HepG2 (cell line): ENCODE data around the gene EMILIN1. TPM values are rescaled to one million over a fixed set of nuclear protein-coding genes. Genes with fewer than 3 reads are reported as not detected.

Source experiments
- GLMP ChIP-seq: sonication (generic); formaldehyde crosslinking; IDR thresholded peaks from 2 replicates; pipeline ENCODE4 v1.9.0; 2021; ENCODE audit warnings: missing genetic modification reagents, mild to moderate bottlenecking, borderline replicate concordance
- GPBP1L1 ChIP-seq: sonication (generic); formaldehyde crosslinking; IDR thresholded peaks from 2 replicates; pipeline ENCODE4 v1.5.0; 2020; ENCODE audit warnings: mild to moderate bottlenecking, missing genetic modification reagents
- HES4 ChIP-seq: sonication (generic); formaldehyde crosslinking; IDR thresholded peaks from 2 replicates; pipeline ENCODE4 v1.9.0; 2021; ENCODE audit warnings: mild to moderate bottlenecking, missing genetic modification reagents, borderline replicate concordance
- NFKB2 ChIP-seq: sonication (generic); formaldehyde crosslinking; IDR thresholded peaks from 2 replicates; pipeline ENCODE4 v1.4.0; 2020; ENCODE audit warnings: missing genetic modification reagents, borderline replicate concordance
- SRY ChIP-seq: sonication (generic); formaldehyde crosslinking; IDR thresholded peaks from 2 replicates; pipeline ENCODE4 v1.8.0; 2022; ENCODE audit warnings: mild to moderate bottlenecking, missing genetic modification reagents
- ZFP91 ChIP-seq: sonication (generic); formaldehyde crosslinking; IDR thresholded peaks from 2 replicates; pipeline ENCODE4 v1.9.0; 2022; ENCODE audit warnings: missing genetic modification reagents, mild to moderate bottlenecking, borderline replicate concordance
- ZNF350 ChIP-seq: sonication (generic); formaldehyde crosslinking; IDR thresholded peaks from 2 replicates; pipeline ENCODE4 v1.4.0; 2020; ENCODE audit warnings: mild to moderate bottlenecking, low read depth, missing genetic modification reagents, borderline replicate concordance
- ZNF407 ChIP-seq: sonication (generic); formaldehyde crosslinking; IDR thresholded peaks from one replicate; pipeline ENCODE4 v1.5.1; 2020; ENCODE audit warnings: mild to moderate bottlenecking, missing genetic modification reagents; ENCODE audit errors: not compliant biosample characterization
- ZNF784 ChIP-seq: sonication (generic); formaldehyde crosslinking; IDR thresholded peaks from 2 replicates; pipeline ENCODE4 v1.5.1; 2020; ENCODE audit warnings: missing genetic modification reagents, mild to moderate bottlenecking, borderline replicate concordance
- ZNF790 ChIP-seq: sonication (generic); formaldehyde crosslinking; IDR thresholded peaks from 2 replicates; pipeline ENCODE4 v1.8.0; 2022; ENCODE audit warnings: missing genetic modification reagents, mild to moderate bottlenecking, borderline replicate concordance
- polyA plus RNA-seq, 8 experiments: library from polyadenylated mRNA; depleted of rRNA in 3 of 8; stranded (reverse) in 7 of 8; unstranded in 1 of 8; fragments of >200 nt; fragmentation: Illumina TruSeq in 4 of 8; extraction: Trizol in 4 of 8; gene quantifications; 2 replicates each; pipeline versions ENCODE4 v1.2.1 to v1.2.3, GENCODE V29; 2011 to 2016; ENCODE audit warnings: low read depth in 4 of 8, missing spikeins in 1 of 8, mixed read lengths in 1 of 8; ENCODE audit not compliant: insufficient read depth in 1 of 8
- total RNA-seq, 5 experiments: library from RNA; depleted of rRNA; stranded (reverse); fragments of >200 nt; fragmentation: Illumina TruSeq; extraction: Trizol; gene quantifications; 2 replicates each; pipeline ENCODE4 v1.2.3, GENCODE V29; 2016; ENCODE audit warnings: low read depth in 1 of 5

Gene EMILIN1
- total and polyA plus RNA-seq, 2 of the 13 experiments (the other 11 are each of a cell fraction or from before 2014, with no cell fraction given), result 8.1 to 9.7 TPM

GRCh38 chr2:27086724-27087593, 8.5 kb downstream of the EMILIN1 start, which contains the start of gene KHK (continued):
- TF ChIP-seq ZNF790 (CRISPR knock-in tag), result peak; percentile 67; the same call in 1 of the 2 replicates
- peak; percentile 73; the same call in 1 of the 2 replicates for TF ChIP-seq ZFP91 (CRISPR knock-in tag)
- peak; percentile 75 for TF ChIP-seq ZNF350 (CRISPR knock-in tag)
- 0 out of 2 replicates have a peak, but pooled peaks have one; percentile 20 for TF ChIP-seq NFKB2
- no peak for TF ChIP-seq GLMP
- TF ChIP-seq SRY (CRISPR knock-in tag), result 0 out of 2 replicates have a peak, but pooled peaks have one; percentile 2
- TF ChIP-seq GPBP1L1 (CRISPR knock-in tag), result no peak
- TF ChIP-seq ZNF407 (CRISPR knock-in tag), result no peak
- TF ChIP-seq ZNF784 (CRISPR knock-in tag), result no peak
- TF ChIP-seq HES4, result peak; percentile 57; the same call in 1 of the 2 replicates
